Globus pallidus (tissue), 1 donor: ENCODE measurements around the gene AIF1L.
"Not testable (repeated sequence)": the region's sequence is repeated elsewhere in the genome, so short reads cannot be mapped to it uniquely, and the experiment has no call there.

Experiments
- DNase-seq: peaks from one replicate; pipeline ENCODE4 v3.0.0-alpha.2; 2015; ENCODE audit warnings: low spot score

Gene AIF1L

DNA sequence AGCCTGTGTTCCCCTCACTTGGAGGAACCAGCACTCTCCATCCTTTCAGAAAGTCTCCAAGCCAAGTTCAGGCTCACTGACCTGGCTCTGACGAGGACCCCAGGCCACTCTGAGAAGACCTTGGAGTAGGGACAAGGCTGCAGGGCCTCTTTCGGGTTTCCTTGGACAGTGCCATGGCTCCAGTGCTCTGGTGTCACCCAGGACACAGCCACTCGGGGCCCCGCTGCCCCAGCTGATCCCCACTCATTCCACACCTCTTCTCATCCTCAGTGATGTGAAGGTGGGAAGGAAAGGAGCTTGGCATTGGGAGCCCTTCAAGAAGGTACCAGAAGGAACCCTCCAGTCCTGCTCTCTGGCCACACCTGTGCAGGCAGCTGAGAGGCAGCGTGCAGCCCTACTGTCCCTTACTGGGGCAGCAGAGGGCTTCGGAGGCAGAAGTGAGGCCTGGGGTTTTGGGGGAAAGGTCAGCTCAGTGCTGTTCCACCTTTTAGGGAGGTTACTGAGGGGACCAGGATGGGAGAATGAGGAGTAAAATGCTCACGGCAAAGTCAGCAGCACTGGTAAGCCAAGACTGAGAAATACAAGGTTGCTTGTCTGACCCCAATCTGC lies 24.4 kb downstream of the AIF1L start:
- no peak for DNase-seq

DNA sequence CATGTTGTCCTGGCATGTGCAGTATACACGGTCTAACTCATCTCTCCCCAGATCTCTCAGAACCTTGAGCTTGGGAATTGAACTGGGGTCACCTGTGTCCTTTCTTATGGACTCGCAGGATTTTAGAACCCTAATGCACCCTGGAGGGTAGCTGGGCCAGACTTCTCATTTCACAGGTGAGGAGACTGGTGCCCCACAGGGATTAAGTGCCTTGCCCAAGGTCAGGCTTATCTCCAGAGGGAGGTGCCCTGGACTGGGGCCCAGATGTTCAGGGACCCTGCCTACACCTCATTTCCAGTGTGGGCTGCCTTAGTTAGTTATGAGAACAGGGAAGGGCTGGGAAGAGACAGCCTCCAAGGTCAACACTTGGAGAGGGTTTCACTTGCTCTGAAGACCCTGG lies 25.0 kb downstream of the AIF1L start:
- no peak for DNase-seq

DNA sequence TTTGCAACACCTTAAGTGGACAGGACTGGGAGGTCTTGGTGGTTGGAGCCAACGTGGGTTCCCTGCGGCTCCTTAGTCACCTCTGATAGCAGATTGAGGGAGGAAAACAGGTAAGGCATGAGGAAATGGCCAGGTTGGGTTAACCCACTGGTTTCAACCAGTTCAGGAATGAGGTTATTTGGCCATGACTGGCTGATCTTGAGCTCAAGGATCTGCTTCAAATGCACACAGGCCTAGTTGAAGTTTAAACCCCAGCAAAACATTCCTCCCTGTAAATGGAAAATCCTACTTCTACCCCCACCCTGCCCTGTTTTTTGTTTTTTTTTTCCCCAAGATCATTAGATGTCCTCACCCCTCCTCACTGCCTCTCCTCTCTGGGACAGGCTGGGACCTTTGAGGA lies 25.8 kb downstream of the AIF1L start:
- no peak for DNase-seq

DNA sequence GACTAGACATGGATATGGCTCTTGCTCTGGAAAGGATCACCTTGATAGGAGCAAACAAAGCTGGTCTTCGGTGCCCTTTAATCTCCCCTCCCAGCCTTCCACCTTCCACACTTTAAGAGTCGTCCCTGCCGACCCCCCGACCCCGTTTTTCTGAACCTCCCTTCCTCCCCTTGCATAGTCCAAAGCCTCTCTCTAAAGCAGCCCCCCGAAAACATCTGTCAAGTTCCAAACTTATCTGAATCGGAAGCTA lies 28.6 kb downstream of the AIF1L start:
- DNase-seq: no peak

DNA sequence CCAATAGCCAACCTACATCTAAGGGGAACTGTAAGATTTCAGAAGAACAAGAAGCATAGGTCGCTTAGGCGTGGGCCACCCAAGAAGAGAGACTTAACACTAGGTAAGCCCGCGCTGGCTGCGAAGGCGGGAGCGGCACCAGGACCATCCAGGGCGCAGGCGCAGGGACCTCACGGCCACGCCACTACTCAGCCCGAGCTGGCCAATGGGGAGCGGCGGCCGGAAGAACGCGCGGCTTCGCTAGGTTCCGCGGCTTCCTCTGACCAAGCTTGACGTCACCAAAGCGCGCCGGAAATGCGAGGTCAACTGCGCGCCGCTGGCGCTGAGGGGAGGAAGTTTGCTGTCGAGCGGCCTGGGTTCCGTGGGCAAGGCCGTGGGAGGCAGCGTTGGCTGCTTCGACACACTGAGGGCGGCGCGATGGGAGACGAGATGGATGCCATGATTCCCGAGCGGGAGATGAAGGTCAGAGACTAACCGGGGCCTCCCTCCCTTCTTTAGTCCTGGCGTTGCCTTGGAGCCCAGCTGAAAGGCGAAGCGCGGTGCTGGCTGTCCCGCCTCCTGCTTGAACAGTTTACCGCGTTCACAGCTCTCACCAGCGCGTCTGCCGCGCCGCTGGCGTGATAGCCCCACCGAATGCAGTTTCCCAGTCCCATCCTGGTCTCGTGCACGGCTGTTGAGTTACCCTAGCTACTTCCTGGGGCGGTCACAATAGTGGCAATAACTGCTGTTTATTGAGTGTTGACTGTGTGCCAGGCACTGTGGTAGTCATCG lies 29.1 kb downstream of the AIF1L start, which contains the start of gene NUP214:
NUP214 (plus strand) TSS at position 299 of the 771 bp plus-strand sequence; CDS start at position 418, 119 bp downstream.
- DNase-seq: peak; percentile 97

DNA sequence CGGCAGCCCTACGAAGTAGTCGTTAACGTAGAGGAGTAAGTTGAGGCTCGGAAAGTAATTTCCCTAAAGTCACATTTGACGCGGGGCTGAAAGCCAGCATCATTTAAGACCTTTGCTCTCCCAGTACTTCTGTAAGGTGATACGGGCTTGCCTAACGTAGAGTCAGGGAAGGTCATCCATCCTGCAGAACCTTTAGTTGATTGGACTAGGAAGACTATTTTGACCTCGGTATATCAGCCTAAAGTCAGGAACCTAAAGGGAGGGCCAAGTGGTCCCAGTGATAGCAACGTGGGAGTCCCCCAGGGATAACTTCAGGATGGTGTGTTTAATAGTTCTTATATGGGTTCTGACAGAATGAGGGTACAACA lies 29.7 kb downstream of the AIF1L start:
- no peak for DNase-seq

DNA sequence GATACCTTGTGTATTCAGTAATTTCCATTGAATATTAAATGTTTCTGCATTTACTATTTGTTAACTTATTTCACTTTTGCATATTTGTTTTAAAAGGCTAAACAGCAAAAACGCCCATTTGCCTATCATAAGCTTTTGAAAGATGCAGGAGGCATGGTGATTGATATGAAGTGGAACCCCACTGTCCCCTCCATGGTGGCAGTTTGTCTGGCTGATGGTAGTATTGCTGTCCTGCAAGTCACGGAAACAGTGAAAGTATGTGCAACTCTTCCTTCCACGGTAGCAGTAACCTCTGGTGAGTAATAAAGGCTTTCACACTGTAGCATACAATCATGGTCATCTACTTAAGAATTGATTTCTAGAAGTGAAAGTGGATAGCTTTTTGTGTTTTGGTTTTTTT lies 32.9 kb downstream of the AIF1L start:
- DNase-seq: no peak

DNA sequence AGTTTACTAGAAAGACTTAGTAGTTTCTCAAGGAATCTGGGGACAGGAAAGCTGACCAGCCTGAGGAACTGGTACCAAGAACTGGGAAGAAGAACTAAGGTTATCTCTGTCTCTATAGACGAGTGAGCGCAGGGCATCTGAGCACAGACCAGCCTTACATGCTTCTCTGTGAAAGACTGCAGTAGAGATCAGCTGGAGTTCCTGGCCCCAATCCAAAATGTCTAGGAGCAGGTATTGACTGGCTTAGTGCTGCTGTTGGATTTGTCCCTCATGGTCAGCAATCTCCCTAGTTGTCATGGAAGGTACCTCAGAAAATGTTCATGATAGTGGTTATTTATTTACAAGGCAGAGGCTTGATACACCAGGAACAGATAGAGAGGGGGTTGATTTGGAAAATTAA lies 42.3 kb downstream of the AIF1L start:
- no peak for DNase-seq

DNA sequence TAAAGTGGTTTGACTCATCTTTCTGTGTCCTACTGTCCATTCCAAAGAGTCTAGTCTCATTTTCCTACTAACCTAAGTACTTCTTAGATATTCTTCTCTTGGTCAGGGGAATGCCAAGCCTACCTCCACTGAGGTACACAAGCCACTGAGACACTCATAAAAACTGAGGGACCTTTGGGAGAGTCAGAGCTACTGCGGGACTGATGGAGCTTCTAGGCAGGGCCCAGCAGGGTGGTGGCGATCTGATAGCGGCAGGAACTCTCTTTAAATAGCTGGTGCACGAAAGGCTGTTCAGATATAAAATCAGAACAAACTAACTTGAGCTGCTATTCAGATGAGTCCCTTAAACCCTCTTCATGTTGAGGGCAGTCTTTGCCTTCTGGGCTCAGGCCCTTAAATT lies 43.8 kb downstream of the AIF1L start:
- no peak for DNase-seq

DNA sequence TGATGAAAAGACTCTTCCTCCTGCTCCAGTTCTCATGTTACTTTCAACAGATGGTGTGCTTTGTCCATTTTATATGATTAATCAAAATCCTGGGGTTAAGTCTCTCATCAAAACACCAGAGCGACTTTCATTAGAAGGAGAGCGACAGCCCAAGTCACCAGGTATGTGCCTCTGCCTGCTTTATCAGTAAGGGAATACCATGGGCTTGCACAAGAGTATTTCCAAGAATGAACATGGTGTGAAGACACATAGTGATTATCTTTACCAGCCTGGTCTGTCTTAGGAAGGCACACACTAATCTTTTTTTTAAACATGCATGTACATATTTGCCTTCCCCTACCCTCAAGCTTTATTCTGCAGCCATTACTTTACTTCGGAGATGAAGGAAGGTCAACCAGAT lies 44.2 kb downstream of the AIF1L start:
- DNase-seq: no peak

DNA sequence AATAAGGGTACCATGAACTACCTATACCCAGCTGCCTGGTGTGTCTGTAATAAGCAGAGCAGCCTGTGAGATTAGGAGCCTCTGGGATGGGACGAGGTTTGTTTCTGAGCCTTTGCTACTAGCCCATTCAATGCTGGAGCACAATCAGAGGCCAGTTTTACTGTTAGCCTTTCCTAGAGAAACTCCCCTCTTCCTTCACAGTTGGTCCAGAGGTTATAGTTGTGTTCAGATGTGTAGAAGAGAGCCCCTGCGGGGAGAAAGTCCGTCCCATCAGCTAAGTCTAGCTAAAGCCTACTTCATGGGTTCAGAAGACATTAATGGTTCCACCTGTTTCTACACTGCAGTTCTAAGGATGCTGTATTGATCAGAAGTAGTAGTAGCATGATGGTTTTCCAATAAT lies 45.8 kb downstream of the AIF1L start:
- no peak for DNase-seq

DNA sequence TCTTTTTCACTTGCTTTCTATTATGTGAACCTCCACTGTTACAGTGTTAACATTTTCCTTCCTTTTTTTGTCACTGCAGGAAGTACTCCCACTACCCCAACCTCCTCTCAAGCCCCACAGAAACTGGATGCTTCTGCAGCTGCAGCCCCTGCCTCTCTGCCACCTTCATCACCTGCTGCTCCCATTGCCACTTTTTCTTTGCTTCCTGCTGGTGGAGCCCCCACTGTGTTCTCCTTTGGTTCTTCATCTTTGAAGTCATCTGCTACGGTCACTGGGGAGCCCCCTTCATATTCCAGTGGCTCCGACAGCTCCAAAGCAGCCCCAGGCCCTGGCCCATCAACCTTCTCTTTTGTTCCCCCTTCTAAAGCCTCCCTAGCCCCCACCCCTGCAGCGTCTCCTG lies 47.9 kb downstream of the AIF1L start:
- DNase-seq: no peak

DNA sequence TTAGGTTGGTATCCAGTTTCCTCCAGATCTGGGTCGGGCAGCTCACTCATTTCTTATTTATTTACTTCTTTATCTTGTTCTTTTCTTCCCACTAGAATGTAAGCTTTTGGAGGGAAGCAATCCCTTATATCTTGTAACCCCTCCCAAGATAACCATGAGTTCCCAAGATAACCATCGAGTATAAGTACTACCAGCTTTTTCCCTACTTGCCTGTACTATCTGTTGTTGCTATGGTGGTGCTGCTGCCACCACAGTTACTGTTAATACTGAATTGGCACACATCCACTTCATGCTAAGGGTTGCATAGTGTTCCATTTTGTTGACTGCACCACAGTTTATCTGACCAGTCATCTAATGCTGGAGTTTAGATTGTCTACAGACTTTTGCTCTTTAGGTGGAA lies 48.9 kb downstream of the AIF1L start:
- no peak for DNase-seq

DNA sequence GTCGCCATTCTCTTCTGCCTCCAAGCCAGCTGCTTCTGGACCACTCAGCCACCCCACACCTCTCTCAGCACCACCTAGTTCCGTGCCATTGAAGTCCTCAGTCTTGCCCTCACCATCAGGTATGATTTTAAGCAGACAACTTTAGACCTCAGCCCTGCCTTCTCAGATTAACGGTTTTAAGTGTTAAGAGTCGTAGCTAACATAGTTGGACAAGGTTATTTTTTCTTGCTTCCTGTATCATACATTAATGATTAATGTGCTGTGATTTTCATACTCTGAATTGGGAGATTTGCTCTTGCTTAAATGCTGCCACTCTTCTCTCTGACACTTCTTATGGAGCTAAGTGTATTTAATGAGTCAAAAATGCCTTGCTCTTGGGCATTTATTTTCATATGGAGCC lies 49.9 kb downstream of the AIF1L start:
- DNase-seq: no peak

DNA sequence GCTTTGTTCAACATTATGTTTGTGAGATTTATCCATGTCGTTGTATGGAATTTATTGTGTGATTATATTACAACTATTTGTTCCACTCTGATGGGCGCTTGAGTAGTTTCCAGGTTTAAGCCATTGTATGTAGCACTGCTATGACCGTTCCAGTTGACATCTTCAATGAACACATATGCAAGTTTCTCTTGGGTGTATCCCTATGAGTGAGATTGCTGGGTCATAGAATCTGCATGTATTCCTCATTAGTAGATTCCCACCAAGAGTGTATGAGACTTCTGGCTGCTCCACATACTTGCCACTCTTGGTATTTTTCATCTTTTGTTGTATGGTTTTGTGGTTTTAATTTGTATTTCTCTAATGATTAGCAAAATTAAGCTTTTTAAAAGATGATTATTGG lies 51.9 kb downstream of the AIF1L start:
- no peak for DNase-seq

DNA sequence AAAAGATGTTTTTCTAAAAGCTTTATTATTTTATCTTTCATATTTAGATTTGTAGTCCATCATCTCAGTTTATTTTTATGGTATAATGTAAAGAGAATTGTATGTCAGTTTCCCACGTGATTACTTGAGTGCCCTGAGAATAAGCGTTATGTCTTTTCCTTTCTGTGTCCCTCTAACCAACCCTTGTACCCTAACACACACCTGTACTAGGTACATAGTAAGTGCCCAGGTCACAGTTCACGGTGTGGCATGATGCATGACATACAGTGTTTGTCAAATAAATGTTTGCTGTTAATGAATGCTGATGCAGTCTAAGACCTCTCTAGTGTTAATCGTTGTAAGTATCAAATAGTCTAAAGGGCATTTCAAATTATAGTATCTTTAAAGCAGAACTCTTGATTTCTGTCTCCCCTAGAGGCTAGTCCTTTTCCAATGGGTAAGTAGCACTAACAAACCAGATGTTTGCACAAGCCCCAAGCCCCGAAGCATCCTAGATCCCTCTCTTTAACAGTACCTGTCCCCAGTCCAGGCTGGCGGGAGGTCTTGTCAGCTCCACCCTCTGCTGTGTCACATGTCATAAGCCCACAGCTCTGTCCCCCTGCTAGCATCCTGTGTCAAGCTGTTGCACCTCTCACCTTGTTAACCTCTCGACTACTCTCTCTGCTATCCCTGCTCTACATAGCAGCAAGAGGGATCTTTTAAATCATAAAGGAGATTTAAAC lies 52.8 kb downstream of the AIF1L start:
- DNase-seq: no peak

DNA sequence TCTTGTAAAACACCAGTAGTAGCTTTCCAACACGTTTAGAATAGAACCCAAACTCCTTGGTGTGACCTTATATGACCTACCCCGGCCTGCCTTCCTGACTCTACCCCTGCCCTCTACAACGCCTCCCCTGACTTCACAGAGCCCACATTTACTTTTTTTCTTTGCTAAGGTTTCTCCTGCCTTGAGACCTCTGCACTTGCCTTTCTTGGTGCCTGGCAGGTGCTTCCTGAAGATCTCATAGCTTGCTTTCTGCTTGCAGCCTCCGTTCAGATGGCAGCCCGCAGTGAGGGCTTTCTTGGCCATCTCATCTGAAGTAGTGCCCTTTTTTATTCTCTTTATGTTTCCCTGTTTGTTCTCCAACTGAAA lies 53.3 kb downstream of the AIF1L start:
- DNase-seq: no peak

DNA sequence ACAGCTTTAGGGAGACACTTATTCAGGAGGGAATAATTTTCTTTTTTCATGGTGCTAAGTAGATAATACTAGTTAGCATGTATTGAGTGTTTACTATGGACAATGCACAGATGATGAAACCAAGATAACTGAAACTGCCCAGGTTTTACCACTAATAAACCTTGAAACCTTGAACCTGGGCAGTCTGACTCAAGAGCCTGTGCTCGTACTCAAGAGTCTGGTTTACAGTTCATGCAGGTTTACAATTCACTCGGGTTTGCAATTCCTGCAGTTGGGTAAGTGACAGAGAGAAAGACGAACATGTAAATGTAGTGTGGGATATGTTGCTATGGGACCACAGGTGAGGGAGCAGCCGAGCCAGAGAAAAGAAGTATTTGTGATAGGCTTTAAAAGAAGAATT lies 57.3 kb downstream of the AIF1L start:
- DNase-seq: no peak

DNA sequence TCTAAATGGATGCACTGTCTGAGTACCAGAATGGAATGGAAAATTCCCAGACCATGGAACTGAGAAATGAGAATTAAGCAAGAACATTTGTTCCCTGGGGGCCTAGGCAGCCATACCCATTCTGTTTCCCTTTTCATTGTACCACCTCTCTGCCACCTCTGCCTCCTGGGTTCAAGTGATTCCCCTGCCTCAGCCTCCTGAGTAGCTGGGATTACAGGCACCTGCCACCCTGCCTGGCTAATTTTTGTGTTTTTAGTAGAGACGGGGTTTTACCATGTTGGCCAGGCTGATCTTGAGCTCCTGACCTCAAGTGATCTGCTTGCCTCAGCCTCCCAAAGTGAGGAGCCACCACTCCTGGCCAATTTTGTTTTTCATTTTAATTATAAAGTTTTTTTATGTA lies 62.3 kb downstream of the AIF1L start:
- not testable (repeated sequence) for DNase-seq

DNA sequence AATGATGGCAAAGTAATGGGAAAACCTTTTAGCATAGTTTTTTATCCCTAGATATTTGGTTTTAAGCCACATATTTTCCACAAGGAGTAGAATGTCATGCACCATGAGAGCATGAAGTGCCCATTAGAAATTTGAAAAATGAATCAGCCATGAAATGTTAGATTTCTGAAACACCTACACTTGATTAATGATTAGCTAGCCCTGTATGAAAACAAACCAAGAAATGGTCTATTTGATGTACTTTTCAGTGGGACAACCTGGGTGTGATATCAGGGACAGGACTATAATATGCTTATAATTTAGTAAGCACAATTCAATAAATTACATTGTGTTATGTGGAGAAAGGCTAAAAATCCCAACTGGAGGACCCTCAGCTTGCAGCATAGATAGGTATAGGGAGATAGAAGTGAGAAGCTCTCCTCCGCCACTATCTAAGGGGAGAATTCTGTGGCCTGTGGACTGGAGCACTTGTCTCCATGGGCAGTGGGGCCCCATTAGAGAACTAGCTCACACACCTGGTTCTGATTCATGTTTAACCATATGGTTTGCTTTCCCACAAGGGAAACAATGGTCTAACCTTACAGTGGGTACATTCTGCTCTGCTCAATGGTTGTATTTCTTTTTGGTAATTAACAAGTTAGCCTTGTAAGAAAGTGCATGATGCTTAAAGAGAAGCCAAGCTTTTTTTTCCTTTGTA lies 64.2 kb downstream of the AIF1L start:
- no peak for DNase-seq

DNA sequence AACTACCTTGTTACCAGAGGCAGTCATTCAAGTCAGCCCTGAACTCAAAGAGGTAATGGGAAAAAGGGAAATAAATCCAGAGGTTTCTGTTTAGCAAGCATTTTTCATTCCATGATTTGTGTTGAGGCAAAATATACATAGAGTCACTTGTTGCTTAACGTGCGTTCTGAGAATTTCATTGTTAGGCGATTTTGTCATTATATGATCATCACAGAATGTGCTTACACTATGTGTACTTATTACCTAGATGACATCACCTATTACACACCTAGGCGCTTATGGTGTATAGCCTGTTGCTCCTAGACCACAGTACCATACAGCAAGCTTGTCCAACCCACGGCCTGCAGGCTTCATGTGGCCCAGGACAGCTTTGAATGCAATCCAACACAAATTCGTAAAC lies 65.3 kb downstream of the AIF1L start:
- no peak for DNase-seq

DNA sequence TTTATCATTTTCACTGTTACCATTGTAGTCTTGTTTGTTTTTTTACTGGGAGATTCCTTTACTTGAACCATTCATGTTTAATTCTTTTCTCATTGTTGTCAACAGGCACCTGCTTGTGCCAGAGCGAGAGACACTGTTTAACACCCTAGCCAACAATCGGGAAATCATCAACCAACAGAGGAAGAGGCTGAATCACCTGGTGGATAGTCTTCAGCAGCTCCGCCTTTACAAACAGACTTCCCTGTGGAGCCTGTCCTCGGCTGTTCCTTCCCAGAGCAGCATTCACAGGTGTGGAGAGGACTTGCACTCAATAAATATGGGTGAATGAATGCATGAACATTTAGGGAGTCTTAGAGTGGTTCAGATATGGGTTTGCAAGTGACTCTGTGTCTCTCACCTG lies 66.6 kb downstream of the AIF1L start:
- DNase-seq: no peak

DNA sequence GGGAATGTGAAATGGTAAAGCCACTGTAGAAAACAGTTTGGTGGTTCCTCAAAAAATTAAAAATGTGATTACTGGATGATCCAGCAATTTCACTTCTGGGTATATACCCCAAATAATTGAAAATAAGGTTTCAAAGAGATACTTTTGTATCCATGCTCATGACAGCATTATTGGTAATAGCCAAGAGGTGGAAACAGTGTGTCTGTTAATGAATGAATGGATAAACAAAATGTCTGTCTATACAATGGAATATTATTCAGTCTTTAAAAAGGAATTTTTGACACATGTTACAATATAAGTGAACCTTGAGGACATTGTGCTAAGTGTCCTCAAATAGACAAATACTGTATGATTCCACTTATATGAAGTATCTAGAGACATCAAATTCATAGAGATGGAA lies 69.2 kb downstream of the AIF1L start:
- no peak for DNase-seq
